ENCODE results near the gene SUMO3.

Gene SUMO3

GRCh38 chr21:44756423-44757185 lies 61.3 kb downstream of the SUMO3 start:
- H3K4me2 ChIP-seq (ENCODE audit: low read length): no peak overlapping the region
- no peaks in the 10 kb centered on the region for H4K20me1 ChIP-seq (ENCODE audit: insufficient read depth, low read length)
- no peak overlapping the region for H3K9ac ChIP-seq (ENCODE audit: low read length)
- H3K27ac ChIP-seq (ENCODE audit: low read length): no peak overlapping the region
- H3K36me3 ChIP-seq (replicated peaks; ENCODE audit: low read depth, low read length): no peaks in the 10 kb centered on the region
- TF ChIP-seq EZH2phosphoT487 (IDR thresholded peaks at IDR 0.05; ENCODE audit: low read depth) (no peak), CTCF (IDR thresholded peaks at IDR 0.05; ENCODE audit: low read depth, low read length) (no peak)
- H3K9me3 ChIP-seq (ENCODE audit: insufficient read depth, low read length): no peaks in the 10 kb centered on the region
- H3K4me3 ChIP-seq (ENCODE audit: low read length): no peak overlapping the region
- H3K27me3 ChIP-seq (ENCODE audit: low read depth, low read length): no peaks in the 10 kb centered on the region
- H2AFZ ChIP-seq (ENCODE audit: low read depth, low read length): no peak overlapping the region
- H3K79me2 ChIP-seq (ENCODE audit: low read length): no peaks in the 10 kb centered on the region
- no peaks in the 10 kb centered on the region for H3K4me1 ChIP-seq (ENCODE audit: low read length)

All from OCI-LY3 (cell line).